Measurements from ENCODE around the gene GGA1.
A peak's percentile ranks its signal among the peaks of the same experiment; 100 is the strongest.

GGA1 gene

GRCh38 chr22:37633625-37634416, 25.2 kb downstream of the GGA1 start:
- H3K4me3 ChIP-seq (ENCODE audit: low read depth, low read length), result peak overlapping the region; percentile 17

GRCh38 chr22:37634417-37634924, 25.8 kb downstream of the GGA1 start:
- TF ChIP-seq CTCF (IDR thresholded peaks at IDR 0.05; ENCODE audit: low read depth, low read length) (no peak), MYC (IDR thresholded peaks at IDR 0.05; ENCODE audit: low read depth, low read length) (no peak), MAX (IDR thresholded peaks at IDR 0.05; ENCODE audit: low read depth, low read length) (no peak; the same call in 1 of the 2 replicates), POLR2A (IDR thresholded peaks at IDR 0.05; ENCODE audit: extremely low read depth, insufficient read length) (no peak)
- DNase-seq (ENCODE audit: low read depth), result no peak
- H3K4me3 ChIP-seq (ENCODE audit: low read depth, low read length), result peak overlapping the region; percentile 17

More at GRCh38 chr22:37633625-37634416, 25.2 kb downstream of the GGA1 start:
- TF ChIP-seq MYC (IDR thresholded peaks at IDR 0.05; ENCODE audit: low read depth, low read length) (0 out of 2 replicates have a peak, but pooled peaks have one; percentile 18), MAX (IDR thresholded peaks at IDR 0.05; ENCODE audit: low read depth, low read length) (peak; percentile 7), POLR2A (IDR thresholded peaks at IDR 0.05; ENCODE audit: extremely low read depth, insufficient read length) (no peak), CTCF (IDR thresholded peaks at IDR 0.05; ENCODE audit: low read depth, low read length) (peak; percentile 23)
- DNase-seq (ENCODE audit: low read depth), result peak; percentile 99

- no peak for DNase-seq (ENCODE audit: low read depth)
- H3K4me3 ChIP-seq (ENCODE audit: low read depth, low read length), result no peak overlapping the region
- no peak for TF ChIP-seq MYC (IDR thresholded peaks at IDR 0.05; ENCODE audit: low read depth, low read length)
- no peak for TF ChIP-seq MAX (IDR thresholded peaks at IDR 0.05; ENCODE audit: low read depth, low read length)
- TF ChIP-seq CTCF (IDR thresholded peaks at IDR 0.05; ENCODE audit: low read depth, low read length), result no peak
- TF ChIP-seq POLR2A (IDR thresholded peaks at IDR 0.05; ENCODE audit: extremely low read depth, insufficient read length), result no peak
Observed at GRCh38 chr22:37635157-37635556, 26.5 kb downstream of the GGA1 start.

GRCh38 chr22:37636186-37636948, 27.7 kb downstream of the GGA1 start:
- no peak for TF ChIP-seq POLR2A (IDR thresholded peaks at IDR 0.05; ENCODE audit: extremely low read depth, insufficient read length)
- TF ChIP-seq MYC (IDR thresholded peaks at IDR 0.05; ENCODE audit: low read depth, low read length), result peak; percentile 29; the same call in 1 of the 2 replicates
- TF ChIP-seq CTCF (IDR thresholded peaks at IDR 0.05; ENCODE audit: low read depth, low read length), result peak; percentile 36
- peak; percentile 73; the same call in 1 of the 2 replicates for TF ChIP-seq MAX (IDR thresholded peaks at IDR 0.05; ENCODE audit: low read depth, low read length)
- H3K4me3 ChIP-seq (ENCODE audit: low read depth, low read length), result no peak overlapping the region
- peak; percentile 90 for DNase-seq (ENCODE audit: low read depth)

- DNase-seq (ENCODE audit: low read depth), result no peak
- no peak for TF ChIP-seq MYC (IDR thresholded peaks at IDR 0.05; ENCODE audit: low read depth, low read length)
- TF ChIP-seq POLR2A (IDR thresholded peaks at IDR 0.05; ENCODE audit: extremely low read depth, insufficient read length), result no peak
- no peak; the same call in 1 of the 2 replicates for TF ChIP-seq MAX (IDR thresholded peaks at IDR 0.05; ENCODE audit: low read depth, low read length)
- TF ChIP-seq CTCF (IDR thresholded peaks at IDR 0.05; ENCODE audit: low read depth, low read length), result no peak
Observed at GRCh38 chr22:37636949-37637273, 28.3 kb downstream of the GGA1 start.

More at GRCh38 chr22:37636949-37637273, 28.3 kb downstream of the GGA1 start:
- H3K4me3 ChIP-seq (ENCODE audit: low read depth, low read length), result no peak overlapping the region
